HepG2 (cell line): ENCODE data around the gene CDX1. TPM values are rescaled to one million over a fixed set of nuclear protein-coding genes. Genes with fewer than 3 reads are reported as not detected.

Experiments
- ATF1 ChIP-seq: IDR thresholded peaks from 2 replicates; pipeline ENCODE4 v1.6.1; 2016; ENCODE audit warnings: mild to moderate bottlenecking, control low read depth
- BRF2 ChIP-seq: sonication (generic); formaldehyde crosslinking; IDR thresholded peaks from 2 replicates; pipeline ENCODE4 v1.8.1; 2022; ENCODE audit warnings: mild to moderate bottlenecking, missing genetic modification reagents
- CENPT ChIP-seq: sonication (generic); formaldehyde crosslinking; IDR thresholded peaks from 2 replicates; pipeline ENCODE4 v1.8.0; 2022; ENCODE audit warnings: low read depth, mild to moderate bottlenecking, moderate library complexity, missing genetic modification reagents
- CREBL2 ChIP-seq: sonication (generic); formaldehyde crosslinking; IDR thresholded peaks from 2 replicates; pipeline ENCODE4 v1.8.1; 2023; ENCODE audit warnings: missing genetic modification reagents, mild to moderate bottlenecking, borderline replicate concordance
- HMG20B ChIP-seq: conservative IDR thresholded peaks from 2 replicates; pipeline ENCODE4 v1.6.1; 2016; ENCODE audit warnings: missing genetic modification reagents, missing compliant biosample characterization
- HOXD1 ChIP-seq: sonication (generic); formaldehyde crosslinking; IDR thresholded peaks from 2 replicates; pipeline ENCODE4 v1.5.0; 2020; ENCODE audit warnings: missing genetic modification reagents
- KLF12 ChIP-seq: sonication (generic); formaldehyde crosslinking; IDR thresholded peaks from 2 replicates; pipeline ENCODE4 v1.4.0; 2020; ENCODE audit warnings: missing genetic modification reagents, borderline replicate concordance
- MAX ChIP-seq: IDR thresholded peaks from 2 replicates; pipeline ENCODE4 v1.6.1; 2012; ENCODE audit warnings: inconsistent platforms
- MED1 ChIP-seq: sonication (generic); formaldehyde crosslinking; IDR thresholded peaks from 2 replicates; pipeline ENCODE4 v1.4.0; 2020; ENCODE audit warnings: missing genetic modification reagents
- MEF2D ChIP-seq: sonication (generic); formaldehyde crosslinking; IDR thresholded peaks from 2 replicates; pipeline ENCODE4 v1.5.1; 2020; ENCODE audit warnings: mild to moderate bottlenecking, missing genetic modification reagents
- PAWR ChIP-seq: sonication (generic); formaldehyde crosslinking; IDR thresholded peaks from 2 replicates; pipeline ENCODE4 v1.4.0; 2020; ENCODE audit warnings: missing genetic modification reagents, mild to moderate bottlenecking, borderline replicate concordance
- RBAK ChIP-seq: sonication (generic); formaldehyde crosslinking; IDR thresholded peaks from 2 replicates; pipeline ENCODE4 v1.5.1; 2020; ENCODE audit warnings: mild to moderate bottlenecking, missing genetic modification reagents
- SIX1 ChIP-seq: sonication (generic); formaldehyde crosslinking; IDR thresholded peaks from 2 replicates; pipeline ENCODE4 v1.4.0; 2020; ENCODE audit warnings: missing genetic modification reagents, borderline replicate concordance
- SKIL ChIP-seq: sonication (generic); formaldehyde crosslinking; IDR thresholded peaks from 2 replicates; pipeline ENCODE4 v1.8.0; 2022; ENCODE audit warnings: missing genetic modification reagents, mild to moderate bottlenecking, moderate library complexity, borderline replicate concordance
- SMAD3 ChIP-seq: sonication (generic); formaldehyde crosslinking; IDR thresholded peaks from 2 replicates; pipeline ENCODE4 v1.4.0; 2020; ENCODE audit warnings: missing genetic modification reagents
- TBX2 ChIP-seq: sonication (generic); formaldehyde crosslinking; IDR thresholded peaks from 2 replicates; pipeline ENCODE4 v1.5.0; 2020; ENCODE audit warnings: missing genetic modification reagents, mild to moderate bottlenecking, borderline replicate concordance
- ZNF232 ChIP-seq: sonication (generic); formaldehyde crosslinking; IDR thresholded peaks from 2 replicates; pipeline ENCODE4 v1.4.0; 2020; ENCODE audit warnings: missing genetic modification reagents, borderline replicate concordance
- ZNF382 ChIP-seq: sonication (generic); formaldehyde crosslinking; IDR thresholded peaks from 2 replicates; pipeline ENCODE4 v1.5.0; 2020; ENCODE audit warnings: missing genetic modification reagents, mild to moderate bottlenecking, borderline replicate concordance
- ZNF512 ChIP-seq: sonication (generic); formaldehyde crosslinking; IDR thresholded peaks from 2 replicates; pipeline ENCODE4 v1.4.0; 2020; ENCODE audit warnings: mild to moderate bottlenecking, missing genetic modification reagents
- ZNF709 ChIP-seq: sonication (generic); formaldehyde crosslinking; IDR thresholded peaks from 2 replicates; pipeline ENCODE4 v1.5.0; 2020; ENCODE audit warnings: mild to moderate bottlenecking, missing genetic modification reagents
- ZNF770 ChIP-seq: sonication (generic); formaldehyde crosslinking; IDR thresholded peaks from 2 replicates; pipeline ENCODE4 v1.5.0; 2020; ENCODE audit warnings: mild to moderate bottlenecking, missing genetic modification reagents
- polyA plus RNA-seq, 8 experiments: library from polyadenylated mRNA; depleted of rRNA in 3 of 8; stranded (reverse) in 7 of 8; unstranded in 1 of 8; fragments of >200 nt; fragmentation: Illumina TruSeq in 4 of 8; extraction: Trizol in 4 of 8; gene quantifications; 2 replicates each; pipeline versions ENCODE4 v1.2.1 to v1.2.3, GENCODE V29; 2011 to 2016; ENCODE audit warnings: low read depth in 4 of 8, missing spikeins in 1 of 8, mixed read lengths in 1 of 8; ENCODE audit not compliant: insufficient read depth in 1 of 8
- total RNA-seq, 5 experiments: library from RNA; depleted of rRNA; stranded (reverse); fragments of >200 nt; fragmentation: Illumina TruSeq; extraction: Trizol; gene quantifications; 2 replicates each; pipeline ENCODE4 v1.2.3, GENCODE V29; 2016; ENCODE audit warnings: low read depth in 1 of 5

CDX1 gene
- total and polyA plus RNA-seq, 2 of the 13 experiments (the other 11 are each of a cell fraction or from before 2014, with no cell fraction given): not detected

- TF ChIP-seq MEF2D (CRISPR knock-in tag): peak; percentile 85
- TF ChIP-seq SKIL (CRISPR knock-in tag): peak; percentile 97
- TF ChIP-seq MAX: no peak
- no peak for TF ChIP-seq RBAK (CRISPR knock-in tag)
- peak; percentile 92 for TF ChIP-seq HMG20B
- TF ChIP-seq ZNF709 (CRISPR knock-in tag): peak; percentile 83; the same call in 1 of the 2 replicates
- peak; percentile 54; the same call in 1 of the 2 replicates for TF ChIP-seq ZNF232 (CRISPR knock-in tag)
- no peak for TF ChIP-seq ATF1
- peak; percentile 76; the same call in 1 of the 2 replicates for TF ChIP-seq SIX1 (CRISPR knock-in tag)
- TF ChIP-seq TBX2: peak; percentile 98
- TF ChIP-seq CENPT (CRISPR knock-in tag): no peak
- peak; percentile 92 for TF ChIP-seq MED1 (CRISPR knock-in tag)
- TF ChIP-seq CREBL2 (CRISPR knock-in tag): 0 out of 2 replicates have a peak, but pooled peaks have one; percentile 52
- TF ChIP-seq HOXD1 (CRISPR knock-in tag): peak; percentile 80; the same call in 1 of the 2 replicates
- TF ChIP-seq ZNF770 (CRISPR knock-in tag): peak; percentile 84
- no peak for TF ChIP-seq PAWR (CRISPR knock-in tag)
- TF ChIP-seq ZNF382: no peak
- no peak for TF ChIP-seq KLF12 (CRISPR knock-in tag)
- TF ChIP-seq SMAD3 (CRISPR knock-in tag): peak; percentile 28; the same call in 1 of the 2 replicates
- no peak for TF ChIP-seq BRF2 (CRISPR knock-in tag)
- TF ChIP-seq ZNF512 (CRISPR knock-in tag): no peak
Observed at GRCh38 chr5:150137168-150137957, 29.2 kb upstream of the CDX1 start (continued).
